H1 (cell line): ENCODE results near the gene BACE2.

ENCODE experiments used
- POLR2A ChIP-seq, 2 experiments: IDR thresholded peaks; 1 replicate in 1 of 2; 2 replicates in 1 of 2; pipeline ENCODE4 v1.6.1; 2011; ENCODE audit warnings: low read depth in 2 of 2, low read length in 2 of 2, mild to moderate bottlenecking in 2 of 2; ENCODE audit errors: control extremely low read depth in 1 of 2
- RAD21 ChIP-seq, 2 experiments: IDR thresholded peaks in 1 of 2; conservative IDR thresholded peaks in 1 of 2; 2 replicates each; pipeline ENCODE4 v1.6.1; 2011; ENCODE audit warnings: low read depth in 2 of 2, low read length in 2 of 2, improper control_type of control experiment in 1 of 2, inconsistent platforms in 1 of 2, mild to moderate bottlenecking in 1 of 2, moderate library complexity in 1 of 2
- TBP ChIP-seq: IDR thresholded peaks from 2 replicates; pipeline ENCODE4 v1.6.1; 2011; ENCODE audit warnings: low read depth, low read length, improper control_type of control experiment
- TF ChIP-seq, protein P1 (sequence below), 3 experiments: IDR thresholded peaks; 1 replicate in 2 of 3; 2 replicates in 1 of 3; pipeline versions ENCODE4 v1.5.1 to v1.6.1; 2011; ENCODE audit warnings: low read length in 3 of 3, mild to moderate bottlenecking in 3 of 3, inconsistent platforms in 2 of 3, low read depth in 1 of 3, moderate library complexity in 1 of 3; ENCODE audit not compliant: insufficient read depth in 1 of 3; ENCODE audit errors: control extremely low read depth in 1 of 3

DNA sequence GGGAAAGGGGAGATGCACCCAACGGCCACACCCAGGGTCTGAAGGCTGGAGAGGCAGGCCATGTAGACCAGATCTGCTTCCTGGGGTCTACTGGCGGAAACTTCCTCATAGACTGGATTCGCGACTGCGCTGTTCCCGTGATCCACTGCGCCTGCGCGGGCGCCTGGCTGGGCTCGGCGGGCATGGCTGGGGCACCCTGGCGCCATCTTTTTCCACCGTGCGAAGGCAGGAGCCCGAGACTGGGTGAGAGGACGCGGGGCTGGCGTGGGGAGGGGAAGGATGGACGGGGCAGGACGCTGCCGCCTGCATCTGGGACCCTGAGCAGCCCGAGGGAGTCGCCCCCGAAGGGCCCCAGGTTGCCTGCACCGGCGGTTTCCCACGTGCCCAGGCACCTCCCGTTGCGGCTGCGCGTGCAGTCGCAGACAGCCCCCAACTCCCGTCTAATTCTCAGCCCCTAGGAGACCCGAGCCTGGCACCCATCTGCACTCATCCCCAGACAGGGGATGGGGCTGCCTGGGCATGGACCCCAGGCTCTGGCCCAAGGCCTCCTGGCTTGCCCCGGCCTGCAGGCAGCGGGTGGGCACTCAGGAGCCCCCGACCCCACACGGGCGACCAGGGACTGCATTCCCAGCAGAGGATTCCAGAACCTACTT, 136.2 kb downstream of the BACE2 start:
- TF ChIP-seq TBP (no peak), RAD21 (IDR thresholded peaks at IDR 0.05 in 1 of 2, conservative IDR thresholded peaks at IDR 0.05 in 1 of 2; ENCODE audit: low read depth in 2 of 2, low read length in 2 of 2) (no peak), POLR2A (IDR thresholded peaks at IDR 0.05; ENCODE audit: control extremely low read depth in 1 of 2, low read depth in 2 of 2, low read length in 2 of 2) (no peak)
- TF ChIP-seq, protein P1, sequence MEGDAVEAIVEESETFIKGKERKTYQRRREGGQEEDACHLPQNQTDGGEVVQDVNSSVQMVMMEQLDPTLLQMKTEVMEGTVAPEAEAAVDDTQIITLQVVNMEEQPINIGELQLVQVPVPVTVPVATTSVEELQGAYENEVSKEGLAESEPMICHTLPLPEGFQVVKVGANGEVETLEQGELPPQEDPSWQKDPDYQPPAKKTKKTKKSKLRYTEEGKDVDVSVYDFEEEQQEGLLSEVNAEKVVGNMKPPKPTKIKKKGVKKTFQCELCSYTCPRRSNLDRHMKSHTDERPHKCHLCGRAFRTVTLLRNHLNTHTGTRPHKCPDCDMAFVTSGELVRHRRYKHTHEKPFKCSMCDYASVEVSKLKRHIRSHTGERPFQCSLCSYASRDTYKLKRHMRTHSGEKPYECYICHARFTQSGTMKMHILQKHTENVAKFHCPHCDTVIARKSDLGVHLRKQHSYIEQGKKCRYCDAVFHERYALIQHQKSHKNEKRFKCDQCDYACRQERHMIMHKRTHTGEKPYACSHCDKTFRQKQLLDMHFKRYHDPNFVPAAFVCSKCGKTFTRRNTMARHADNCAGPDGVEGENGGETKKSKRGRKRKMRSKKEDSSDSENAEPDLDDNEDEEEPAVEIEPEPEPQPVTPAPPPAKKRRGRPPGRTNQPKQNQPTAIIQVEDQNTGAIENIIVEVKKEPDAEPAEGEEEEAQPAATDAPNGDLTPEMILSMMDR (IDR thresholded peaks at IDR 0.05; ENCODE audit: control extremely low read depth in 1 of 3, insufficient read depth in 1 of 3, low read depth in 1 of 3, low read length in 3 of 3), result no peak
